NCI-H446 treated with DMSO at 0.1 percent for 48 hours (cell line): ENCODE data around the gene PRR29.

Experiments
- DNase-seq: peaks from one replicate; lab custom pipeline; 2025; lab: John Stamatoyannopoulos, UW

Gene PRR29

GRCh38 chr17:63998050-63998720 lies at the start of gene PRR29:
TSS of gene PRR29 (plus strand) at chr17:63998351. CDS start at chr17:63998365, 14 bp downstream.
- DNase-seq, result no peak

GRCh38 chr17:63948521-63948920 lies 49.6 kb upstream of the PRR29 start:
- no peak for DNase-seq

- DNase-seq, result no peak
Measured at GRCh38 chr17:63949576-63950250, 48.4 kb upstream of the PRR29 start.

- no peak for DNase-seq
Measured at GRCh38 chr17:63950940-63951907, 46.9 kb upstream of the PRR29 start.

- no peak for DNase-seq
Measured at GRCh38 chr17:63954402-63955063, 43.6 kb upstream of the PRR29 start.

- DNase-seq, result no peak
Measured at GRCh38 chr17:63955232-63955631, 42.9 kb upstream of the PRR29 start.

GRCh38 chr17:63955791-63956190 lies 42.4 kb upstream of the PRR29 start:
- no peak for DNase-seq

GRCh38 chr17:63956296-63956920 lies 41.7 kb upstream of the PRR29 start:
- DNase-seq, result no peak

GRCh38 chr17:63960006-63960405 lies 38.1 kb upstream of the PRR29 start:
- no peak for DNase-seq

GRCh38 chr17:63960430-63960829 lies 37.7 kb upstream of the PRR29 start:
- DNase-seq, result no peak

- no peak for DNase-seq
Measured at GRCh38 chr17:63961355-63962212, 36.6 kb upstream of the PRR29 start.

GRCh38 chr17:63962298-63962744 lies 35.8 kb upstream of the PRR29 start:
- no peak for DNase-seq

GRCh38 chr17:63963123-63963522 lies 35.0 kb upstream of the PRR29 start:
- no peak for DNase-seq

- no peak for DNase-seq
Measured at GRCh38 chr17:63966646-63967264, 31.4 kb upstream of the PRR29 start.

GRCh38 chr17:63967953-63968352 lies 30.2 kb upstream of the PRR29 start:
- DNase-seq, result no peak

GRCh38 chr17:63969278-63969677 lies 28.9 kb upstream of the PRR29 start:
- no peak for DNase-seq

GRCh38 chr17:63972796-63973195 lies 25.4 kb upstream of the PRR29 start, which contains the start of gene SCN4A:
TSS of gene SCN4A (minus strand) at chr17:63972918. CDS start at chr17:63972841, 77 bp downstream.
- no peak for DNase-seq

- no peak for DNase-seq
Measured at GRCh38 chr17:63973247-63973646, 24.9 kb upstream of the PRR29 start.

GRCh38 chr17:63973930-63974593 lies 24.1 kb upstream of the PRR29 start:
- no peak for DNase-seq
